MCF 10A (cell line): ENCODE results near the gene ACSBG1. TPM values are rescaled to one million over a fixed set of nuclear protein-coding genes. Genes with fewer than 3 reads are reported as not detected.

Source experiments
- BruUV-seq: library from RNA; stranded (reverse); fragments of 400-500 nt; replicated peaks from 2 replicates; lab custom pipeline; 2021; lab: Mats Ljungman, UMichigan
- CTCF ChIA-PET: fragments of 300-600 bp; sonication (Branson Sonifier 250); formaldehyde crosslinking; extraction: SDS; loops from one replicate; lab custom pipeline; 2021; ENCODE audit warnings: antibody characterized with exemption, inconsistent platforms; lab: Yijun Ruan, JAX
- POLR2A ChIA-PET: fragments of 300-600, 350-650 bp; sonication (Branson Sonifier 250); formaldehyde crosslinking; extraction: SDS; loops from one replicate; lab custom pipeline; 2020; ENCODE audit warnings: antibody characterized with exemption, inconsistent platforms; lab: Yijun Ruan, JAX
- DNase-seq: peaks from one replicate; pipeline ENCODE4 v3.0.0-alpha.2; 2018; ENCODE audit not compliant: unreplicated experiment
- H3K27ac Mint-ChIP-seq: one replicate; pipeline ENCODE4 v1.8.0; 2022; ENCODE audit warnings: mild to moderate bottlenecking, low read depth, mixed read lengths; ENCODE audit not compliant: unreplicated experiment
- H3K27me3 Mint-ChIP-seq: one replicate; pipeline ENCODE4 v1.8.0; 2022; ENCODE audit warnings: mixed read lengths; ENCODE audit not compliant: insufficient read depth, unreplicated experiment
- H3K36me3 Mint-ChIP-seq: one replicate; pipeline ENCODE4 v1.8.0; 2022; ENCODE audit warnings: mild to moderate bottlenecking, moderate library complexity, mixed read lengths; ENCODE audit not compliant: insufficient read depth, unreplicated experiment
- H3K4me1 Mint-ChIP-seq: one replicate; pipeline ENCODE4 v1.8.0; 2022; ENCODE audit warnings: mixed read lengths; ENCODE audit not compliant: insufficient read depth, unreplicated experiment
- H3K4me3 Mint-ChIP-seq: one replicate; pipeline ENCODE4 v1.8.0; 2022; ENCODE audit warnings: mild to moderate bottlenecking, moderate library complexity, mixed read lengths; ENCODE audit not compliant: unreplicated experiment
- H3K9me3 Mint-ChIP-seq: one replicate; pipeline ENCODE4 v1.8.0; 2022; ENCODE audit warnings: mixed read lengths; ENCODE audit not compliant: unreplicated experiment
- CTCF ChIP-seq: fragments of 200-600 bp; IDR thresholded peaks from one replicate; pipeline ENCODE4 v1.8.0; 2022; ENCODE audit warnings: antibody characterized with exemption, mild to moderate bottlenecking; ENCODE audit not compliant: unreplicated experiment
- intact Hi-C: fragments of 100-400 bp; cut with micrococcal nuclease; formaldehyde crosslinking; loops from 2 replicates; pipeline ENCODE4 v1.14.1; 2022
- total RNA-seq: library from RNA; stranded (reverse); gene quantifications from 2 replicates; pipeline ENCODE4 v1.2.3, GENCODE V29; 2022

Gene ACSBG1
- total RNA-seq, 1 experiment from 2014 or later = not detected

- H3K4me1 Mint-ChIP-seq = peaks cover 40% of the 10 kb centered on the region
- H3K36me3 Mint-ChIP-seq = no peaks in the 10 kb centered on the region
- no peak overlapping the region for H3K4me3 Mint-ChIP-seq
- ChIA-PET POLR2A (interaction anchor here (0.6 kb wide), 1 partner anchor 11 kb away, joined by 3 read pairs; no protein-coding TSS in a partner anchor), CTCF (interaction anchor here (0.9 kb wide), 1 partner anchor 83 kb away, joined by 3 read pairs; no protein-coding TSS in a partner anchor)
- no TSS peak for BruUV-seq
- no peaks in the 10 kb centered on the region for H3K27me3 Mint-ChIP-seq
- no peak overlapping the region for H3K27ac Mint-ChIP-seq
- H3K9me3 Mint-ChIP-seq = no peaks in the 10 kb centered on the region
- no peak for DNase-seq
- intact Hi-C loops = no loop called here
- no peak for TF ChIP-seq CTCF
These were observed 21.0 kb downstream of the ACSBG1 start for GRCh38 chr15:78213425-78213750.

GRCh38 chr15:78212546-78213424, 21.6 kb downstream of the ACSBG1 start:
- Mint-ChIP-seq H3K4me3 (no peak overlapping the region), H3K36me3 (no peaks in the 10 kb centered on the region), H3K9me3 (no peaks in the 10 kb centered on the region), H3K27ac (no peak overlapping the region), H3K27me3 (no peaks in the 10 kb centered on the region), H3K4me1 (peaks cover 40% of the 10 kb centered on the region)
- no TSS peak for BruUV-seq
- TF ChIP-seq CTCF = no peak
- peak; percentile 85 for DNase-seq
- POLR2A ChIA-PET = interaction anchor here (0.6 kb wide), 1 partner anchor 10 kb away, joined by 3 read pairs; no protein-coding TSS in a partner anchor
- intact Hi-C loops = no loop called here
- CTCF ChIA-PET = interaction anchor here (0.9 to 2.5 kb wide), 3 partner anchors 14 to 82 kb away, joined by 3 to 12 read pairs (median 9); no protein-coding TSS in a partner anchor

- ChIA-PET POLR2A (no interaction called here), CTCF (interaction anchor here (0.9 to 2.5 kb wide), 4 partner anchors 9 to 29 kb away, joined by 4 to 12 read pairs (median 7); no protein-coding TSS in a partner anchor)
- Mint-ChIP-seq H3K27ac (no peak overlapping the region), H3K9me3 (no peaks in the 10 kb centered on the region), H3K4me3 (no peak overlapping the region), H3K4me1 (peaks cover 37% of the 10 kb centered on the region), H3K27me3 (no peaks in the 10 kb centered on the region), H3K36me3 (no peaks in the 10 kb centered on the region)
- DNase-seq = no peak
- intact Hi-C loops = no loop called here
- BruUV-seq = no TSS peak
- no peak for TF ChIP-seq CTCF
These were observed 22.4 kb downstream of the ACSBG1 start for GRCh38 chr15:78212008-78212407.

GRCh38 chr15:78211189-78211921, 23.0 kb downstream of the ACSBG1 start:
- ChIA-PET POLR2A (no interaction called here), CTCF (interaction anchor here (0.9 to 2.5 kb wide), 5 partner anchors 8 to 91 kb away, joined by 4 to 12 read pairs (median 5); no protein-coding TSS in a partner anchor)
- intact Hi-C loops = no loop called here
- TF ChIP-seq CTCF = no peak
- no peaks in the 10 kb centered on the region for H3K9me3 Mint-ChIP-seq
- H3K4me3 Mint-ChIP-seq = no peak overlapping the region
- H3K27ac Mint-ChIP-seq = no peak overlapping the region
- no TSS peak for BruUV-seq
- H3K27me3 Mint-ChIP-seq = no peaks in the 10 kb centered on the region
- no peaks in the 10 kb centered on the region for H3K36me3 Mint-ChIP-seq
- H3K4me1 Mint-ChIP-seq = peaks cover 31% of the 10 kb centered on the region
- DNase-seq = no peak
